Vagina (tissue), 2 donors: Measurements from ENCODE around the gene TBX10.

Experiments
- CTCF ChIP-seq, 3 experiments: fragments of 450-650 bp in 2 of 3; fragments of 200-600 bp in 1 of 3; sonication (generic) in 1 of 3; IDR thresholded peaks; one replicate each; pipeline ENCODE4 v1.5.1; 2017 to 2019; ENCODE audit warnings: antibody characterized with exemption in 3 of 3, mild to moderate bottlenecking in 2 of 3, moderate library complexity in 2 of 3
- POLR2A ChIP-seq, 2 donors: fragments of 450-650 bp; IDR thresholded peaks; one replicate each; pipeline ENCODE4 v1.6.1; 2017; ENCODE audit warnings: antibody characterized with exemption in 2 of 2, mild to moderate bottlenecking in 2 of 2, moderate library complexity in 2 of 2

- TF ChIP-seq POLR2A (IDR thresholded peaks at IDR 0.05) (no peak), CTCF (IDR thresholded peaks at IDR 0.05) (no peak)
These were observed 45.1 kb downstream of the TBX10 start for GRCh38 chr11:67594480-67594879.
